Epithelial cell of esophagus (primary cell): Measurements from ENCODE around the gene SLC25A23.
"Not testable (repeated sequence)": the region's sequence is repeated elsewhere in the genome, so short reads cannot be mapped to it uniquely, and the experiment has no call there.

ENCODE experiments used
- DNase-seq: peaks from one replicate; pipeline ENCODE4 v3.0.0; 2010; ENCODE audit warnings: low read depth
- H3K4me3 ChIP-seq: 2 replicates; pipeline ENCODE4 v1.5.1; 2011; ENCODE audit warnings: mild to moderate bottlenecking, low read length, control low read depth
- CTCF ChIP-seq: IDR thresholded peaks from 2 replicates; pipeline ENCODE4 v1.5.1; 2011; ENCODE audit warnings: low read depth, mild to moderate bottlenecking, low read length, control low read depth, inconsistent platforms; ENCODE audit not compliant: insufficient read depth; ENCODE audit errors: missing control alignments

Gene SLC25A23

GRCh38 chr19:6459262-6460098 is at the start of gene SLC25A23:
TSS of gene SLC25A23 (minus strand) at chr19:6459792. CDS start at chr19:6459628, 164 bp downstream.
- peak within 1 kb of the TSS; percentile 62 for H3K4me3 ChIP-seq
- DNase-seq, result peak; percentile 83
- no peak for TF ChIP-seq CTCF

- H3K4me3 ChIP-seq, DNase-seq: not testable (repeated sequence)
These were observed 48.6 kb upstream of the SLC25A23 start for GRCh38 chr19:6508028-6508771.

DNA sequence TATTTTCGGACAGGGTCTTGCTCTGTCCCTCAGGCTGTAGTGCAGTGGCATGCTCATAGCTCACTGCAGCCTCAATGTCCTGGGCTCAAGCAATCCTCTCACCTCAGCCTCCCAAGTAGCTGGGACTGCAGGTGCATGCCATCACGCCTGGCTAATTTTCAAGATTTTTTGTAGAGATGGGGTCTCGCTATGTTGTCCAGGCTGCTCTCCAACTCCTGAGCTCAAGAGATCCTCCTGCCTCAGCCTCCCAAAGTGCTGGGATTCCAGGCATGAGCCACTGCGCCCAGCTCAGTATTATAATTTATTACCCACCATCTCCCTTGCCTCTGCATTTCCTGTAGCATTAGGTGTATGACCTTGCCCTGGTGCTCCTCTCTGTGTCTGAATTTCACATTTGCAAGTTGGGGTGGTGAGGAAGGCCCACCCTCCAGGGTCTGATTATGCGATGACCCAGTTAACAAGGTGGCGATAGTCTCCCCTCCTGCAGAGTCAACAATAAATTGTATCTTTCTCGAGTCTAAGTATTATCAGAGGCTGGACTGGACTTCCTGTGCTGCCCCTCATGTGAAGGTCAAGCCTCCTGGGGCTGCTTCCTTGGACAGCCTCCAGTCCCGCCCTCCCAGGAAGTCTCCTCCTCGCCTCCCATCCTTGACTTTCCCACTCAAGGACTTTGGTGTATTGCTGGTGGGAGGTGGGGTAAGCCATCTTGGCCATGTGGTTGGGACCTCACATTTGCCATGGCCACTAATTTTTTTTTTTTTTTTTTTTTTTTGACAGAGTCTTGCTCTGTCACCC is 44.0 kb upstream of the SLC25A23 start:
- no peak overlapping the region for H3K4me3 ChIP-seq
- no peak for DNase-seq
- no peak for TF ChIP-seq CTCF

DNA sequence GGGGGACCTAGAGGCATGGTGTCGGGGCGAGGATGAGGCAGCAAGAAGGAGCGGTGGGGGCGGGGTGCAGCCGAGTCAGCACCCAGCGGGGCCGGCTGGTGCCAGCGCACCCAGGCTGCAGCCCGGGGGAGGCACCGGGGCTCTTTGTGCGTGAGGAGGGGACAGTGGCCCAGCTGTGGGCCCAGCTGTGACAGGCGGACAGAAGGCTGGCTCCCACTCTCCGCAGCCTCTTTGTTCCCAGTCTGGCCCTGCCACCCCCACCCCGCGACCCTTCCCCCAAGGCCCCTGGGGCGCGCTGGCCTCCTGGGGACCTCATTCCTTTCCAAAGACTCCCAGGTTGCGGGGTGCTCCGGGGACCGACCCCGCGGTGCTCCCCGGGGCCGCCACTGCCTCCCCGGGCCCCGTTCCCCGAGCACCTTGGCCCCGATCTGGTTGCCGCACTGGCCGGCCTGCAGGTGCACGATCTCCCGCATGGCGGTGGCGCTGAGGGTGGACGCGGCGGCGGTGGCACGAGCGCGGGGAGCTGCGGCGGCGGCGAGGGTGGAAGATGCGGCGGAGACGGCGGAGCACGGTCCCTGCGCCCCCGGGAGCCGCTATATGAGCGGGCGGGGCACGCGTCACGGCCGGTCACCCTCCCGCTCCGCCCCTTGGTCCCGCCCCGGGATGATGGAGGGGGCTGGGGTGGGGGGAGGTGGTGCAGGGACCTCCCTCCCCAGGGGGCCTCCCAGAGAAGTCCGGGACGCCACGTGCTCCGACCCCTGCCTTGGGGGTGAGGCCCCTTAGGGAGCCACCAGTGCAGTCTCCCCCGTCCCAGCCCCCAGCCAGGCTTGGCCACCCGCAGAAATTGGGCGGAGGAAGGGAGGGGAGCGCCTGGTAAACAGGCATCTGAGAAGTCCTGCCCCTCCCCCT is 42.4 kb upstream of the SLC25A23 start, which contains the start of gene TUBB4A:
Gene TUBB4A, minus strand, starts transcription at position 570 of the 909 bp plus-strand sequence. Its CDS starts 97 bp downstream, at position 473.
- no peak for TF ChIP-seq CTCF
- DNase-seq, result no peak
- no peak within 1 kb of the TSS for H3K4me3 ChIP-seq

DNA sequence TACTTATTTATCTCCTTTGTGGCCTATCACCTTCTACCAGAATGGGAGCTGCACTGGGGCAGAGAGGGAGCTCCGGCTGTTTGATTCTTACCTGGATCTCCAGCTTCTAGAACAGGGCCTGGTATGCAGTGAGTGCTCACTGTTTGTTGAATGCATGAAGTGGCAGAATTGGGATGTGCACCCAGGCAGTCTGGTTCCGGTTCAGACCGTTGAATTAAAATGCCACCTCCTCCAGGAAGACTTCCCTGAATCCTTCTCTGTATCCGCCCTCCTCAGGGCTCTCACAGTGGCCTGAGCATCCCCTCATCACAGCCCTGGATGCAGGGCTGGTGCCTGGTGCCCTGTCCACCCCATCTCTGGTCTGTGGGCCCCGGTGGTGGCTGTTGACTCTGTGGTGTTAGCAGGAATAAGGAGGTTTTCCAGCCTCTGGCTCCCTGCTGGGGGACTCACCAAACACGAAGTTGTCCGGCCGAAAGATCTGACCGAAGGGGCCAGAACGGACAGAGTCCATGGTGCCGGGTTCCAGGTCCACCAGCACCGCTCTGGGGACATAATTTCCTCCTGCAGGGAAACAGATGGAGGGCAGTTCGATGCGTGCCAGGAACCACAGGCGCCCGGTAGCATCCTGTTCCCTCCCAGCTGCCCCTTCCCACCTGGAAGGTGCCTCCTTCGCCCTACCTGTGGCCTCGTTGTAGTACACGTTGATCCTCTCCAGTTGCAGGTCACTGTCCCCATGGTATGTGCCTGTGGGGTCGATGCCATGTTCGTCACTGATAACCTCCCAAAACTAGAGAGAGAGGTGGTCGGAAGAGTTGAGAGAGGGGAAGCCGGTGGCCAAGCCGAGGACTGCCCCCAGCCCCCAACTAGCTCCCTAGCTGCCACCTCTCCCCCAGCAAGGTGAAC is 41.5 kb upstream of the SLC25A23 start:
- H3K4me3 ChIP-seq, result no peak overlapping the region
- no peak for TF ChIP-seq CTCF
- no peak for DNase-seq

DNA sequence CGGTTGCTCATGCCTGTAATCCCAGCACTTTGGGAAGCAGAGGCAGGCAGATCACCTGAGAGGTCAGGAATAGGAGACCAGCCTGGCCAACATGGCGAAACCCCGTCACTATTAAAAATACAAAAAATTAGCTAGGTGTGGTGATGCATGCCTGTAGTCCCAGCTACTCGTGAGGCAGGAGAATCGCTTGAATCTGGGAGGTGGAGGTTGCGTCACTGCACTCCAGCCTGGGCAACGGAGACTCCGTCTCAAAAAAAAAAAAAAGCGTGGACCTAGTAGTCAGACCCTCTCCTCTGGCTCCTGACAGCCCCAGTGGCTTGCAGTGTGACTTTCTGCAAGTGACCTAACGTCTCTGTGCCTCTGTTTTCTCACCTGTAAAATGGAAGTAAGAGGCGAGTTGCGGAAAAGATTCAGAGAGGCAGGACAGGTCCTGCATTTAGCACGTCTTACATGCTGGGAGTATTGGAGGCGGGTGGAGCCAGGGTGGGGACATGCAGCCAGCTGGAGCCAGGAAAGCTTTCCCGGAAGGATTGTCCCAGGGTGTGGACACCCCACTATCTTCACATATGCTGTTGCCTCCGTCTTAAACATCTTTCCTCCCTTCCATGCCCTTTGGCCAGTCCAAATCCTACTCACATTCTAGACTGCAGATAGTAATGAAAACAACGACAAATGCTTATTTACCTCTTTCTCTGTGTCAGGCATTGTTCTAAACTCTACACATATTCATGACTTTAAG is 39.6 kb upstream of the SLC25A23 start:
- no peak for TF ChIP-seq CTCF
- no peak for DNase-seq
- H3K4me3 ChIP-seq, result no peak overlapping the region
